NCI-H2107 treated with DMSO at 0.1 percent for 48 hours (cell line): ENCODE results near the gene CRADD.
"Not testable (repeated sequence)": the region's sequence is repeated elsewhere in the genome, so short reads cannot be mapped to it uniquely, and the experiment has no call there.

Experiments used
- DNase-seq: peaks from one replicate; lab custom pipeline; 2025; ENCODE audit not compliant: unreplicated experiment; lab: John Stamatoyannopoulos, UW

The CRADD gene

GRCh38 chr12:93862424-93862823 is 185.2 kb downstream of the CRADD start:
- DNase-seq: no peak

GRCh38 chr12:93865751-93866150 is 188.6 kb downstream of the CRADD start:
- DNase-seq: no peak

- no peak for DNase-seq
Measured at GRCh38 chr12:93868771-93869170, 191.6 kb downstream of the CRADD start.

GRCh38 chr12:93870020-93870795 is 193.0 kb downstream of the CRADD start:
- no peak for DNase-seq

- not testable (repeated sequence) for DNase-seq
Measured at GRCh38 chr12:93871566-93871965, 194.4 kb downstream of the CRADD start.

- DNase-seq: no peak
Measured at GRCh38 chr12:93873561-93873960, 196.4 kb downstream of the CRADD start.

- no peak for DNase-seq
Measured at GRCh38 chr12:93875157-93875556, 198.0 kb downstream of the CRADD start.

GRCh38 chr12:93876360-93876759 is 199.2 kb downstream of the CRADD start:
- DNase-seq: no peak

GRCh38 chr12:93877446-93877845 is 200.3 kb downstream of the CRADD start:
- no peak for DNase-seq

- DNase-seq: no peak
Measured at GRCh38 chr12:93879476-93880421, 202.6 kb downstream of the CRADD start.

GRCh38 chr12:93880853-93881522 is 203.8 kb downstream of the CRADD start:
- no peak for DNase-seq

GRCh38 chr12:93882763-93883162 is 205.6 kb downstream of the CRADD start:
- no peak for DNase-seq

- DNase-seq: no peak
Measured at GRCh38 chr12:93883436-93884154, 206.4 kb downstream of the CRADD start.

- no peak for DNase-seq
Measured at GRCh38 chr12:93884794-93885460, 207.8 kb downstream of the CRADD start.

- DNase-seq: not testable (repeated sequence)
Measured at GRCh38 chr12:93885973-93886532, 208.9 kb downstream of the CRADD start.

GRCh38 chr12:93886533-93887511 is 209.6 kb downstream of the CRADD start:
- no peak for DNase-seq

GRCh38 chr12:93888964-93889363 is 211.8 kb downstream of the CRADD start:
- DNase-seq: no peak

GRCh38 chr12:93889516-93890212 is 212.5 kb downstream of the CRADD start:
- DNase-seq: no peak
